Subcutaneous adipose tissue (tissue), 4 donors: Measurements from ENCODE around the gene SLC4A8. TPM values are rescaled to one million over a fixed set of nuclear protein-coding genes. Genes with fewer than 3 reads are reported as not detected.

Experiments
- CTCF ChIP-seq: fragments of 450-650 bp; IDR thresholded peaks from one replicate; pipeline ENCODE4 v1.5.1; 2016; ENCODE audit warnings: low read depth, mild to moderate bottlenecking, control low read depth, antibody characterized with exemption, moderate library complexity
- total RNA-seq, 4 donors: library from RNA; depleted of rRNA; stranded (reverse); fragments of >200 nt; gene quantifications; one replicate each; pipeline ENCODE4 v1.1.0, GENCODE V29; 2016

SLC4A8 gene
- total RNA-seq, 4 donors from 2014 or later = 0.49 to 5.6 (median 1.7) TPM

GRCh38 chr12:51536159-51536558 is 111.5 kb downstream of the SLC4A8 start:
- no peak for TF ChIP-seq CTCF

GRCh38 chr12:51538149-51538548 is 113.5 kb downstream of the SLC4A8 start:
- no peak for TF ChIP-seq CTCF

- TF ChIP-seq CTCF = no peak
Observed at GRCh38 chr12:51538599-51538998, 114.0 kb downstream of the SLC4A8 start.

- TF ChIP-seq CTCF = no peak
Observed at GRCh38 chr12:51540996-51541395, 116.4 kb downstream of the SLC4A8 start.

GRCh38 chr12:51546097-51546496 is 121.5 kb downstream of the SLC4A8 start:
- no peak for TF ChIP-seq CTCF

GRCh38 chr12:51547606-51548005 is 123.0 kb downstream of the SLC4A8 start:
- no peak for TF ChIP-seq CTCF

GRCh38 chr12:51548241-51548640 is 123.6 kb downstream of the SLC4A8 start:
- no peak for TF ChIP-seq CTCF
